Gastrocnemius medialis (tissue), 4 donors: Measurements from ENCODE around the gene MAST2. TPM values are rescaled to one million over a fixed set of nuclear protein-coding genes. Genes with fewer than 3 reads are reported as not detected.
"Not testable (repeated sequence)": the region's sequence is repeated elsewhere in the genome, so short reads cannot be mapped to it uniquely, and the experiment has no call there.

Source experiments
- ATAC-seq, 2 donors: fragments of 150-250 bp; one replicate each; pipeline ENCODE4 v1.9.1; 2016
- DNase-seq, 2 donors: peaks; one replicate each; pipeline ENCODE4 v3.0.0-alpha.2; 2019
- H3K27ac ChIP-seq, 4 donors: fragments of 200-600 bp; sonication (generic); 1 replicate in 1 of 4; 2 replicates in 3 of 4; pipeline ENCODE4 v1.5.1; 2016 to 2018; ENCODE audit warnings: mild to moderate bottlenecking in 2 of 4, moderate library complexity in 1 of 4
- H3K27me3 ChIP-seq, 3 donors: fragments of 200-600 bp; sonication (generic) in 2 of 3; 1 replicate in 1 of 3; 2 replicates in 2 of 3; pipeline versions ENCODE4 v1.5.1 to v1.6.0; 2016 to 2019; ENCODE audit warnings: mild to moderate bottlenecking in 1 of 3, moderate library complexity in 1 of 3
- H3K36me3 ChIP-seq, 2 donors: fragments of 200-600 bp; sonication (generic) in 1 of 2; one replicate each; pipeline ENCODE4 v1.5.1; 2017 to 2018
- H3K4me1 ChIP-seq, 2 donors: fragments of 200-600 bp; sonication (generic) in 1 of 2; one replicate each; pipeline ENCODE4 v1.5.1; 2016 to 2017; ENCODE audit warnings: mild to moderate bottlenecking in 2 of 2
- H3K4me3 ChIP-seq, 4 donors: fragments of 200-600 bp; sonication (generic) in 3 of 4; 1 replicate in 1 of 4; 2 replicates in 3 of 4; pipeline ENCODE4 v1.5.1; 2016 to 2019; ENCODE audit warnings: mild to moderate bottlenecking in 2 of 4
- H3K9me3 ChIP-seq, 3 donors: fragments of 200-600 bp; sonication (generic) in 2 of 3; 1 replicate in 1 of 3; 2 replicates in 2 of 3; pipeline ENCODE4 v1.5.1; 2016 to 2019
- CTCF ChIP-seq, 5 experiments: fragments of 450-650 bp in 3 of 5; fragments of 200-600 bp in 2 of 5; sonication (generic) in 2 of 5; IDR thresholded peaks in 4 of 5; conservative IDR thresholded peaks in 1 of 5; 1 replicate in 4 of 5; 2 replicates in 1 of 5; pipeline ENCODE4 v1.5.1; 2016 to 2019; ENCODE audit warnings: antibody characterized with exemption in 5 of 5, mild to moderate bottlenecking in 3 of 5, moderate library complexity in 3 of 5
- POLR2A ChIP-seq, 2 donors: fragments of 450-650 bp; IDR thresholded peaks; one replicate each; pipeline ENCODE4 v1.6.1; 2017; ENCODE audit warnings: antibody characterized with exemption in 2 of 2, mild to moderate bottlenecking in 2 of 2, moderate library complexity in 2 of 2
- in situ Hi-C, 4 donors: fragments of 200-750 bp; cut with MboI; loops; one replicate each; pipeline versions ENCODE4 v1.15.0 to v1.8.0; 2017; ENCODE audit warnings: low sequenced_read_pairs in 4 of 4
- intact Hi-C: fragments of 100-400 bp; cut with DNase I; formaldehyde crosslinking; loops from one replicate; pipeline ENCODE4 v1.15.1; 2023; ENCODE audit warnings: low total_unique reads
- total RNA-seq, 4 donors: library from RNA; depleted of rRNA; stranded (reverse); fragments of >200 nt; gene quantifications; one replicate each; pipeline versions ENCODE4 v1.1.0 to v1.2.3, GENCODE V29; 2016

MAST2 gene
- total RNA-seq, 4 donors from 2014 or later = 110 to 195 (median 162) TPM

GRCh38 chr1:45833361-45833760, 29.9 kb downstream of the MAST2 start:
- ATAC-seq (no peak), DNase-seq (no peak)
- no peaks in the 10 kb centered on the region for H3K9me3 ChIP-seq
- no peak overlapping the region for H3K27ac ChIP-seq
- H3K27me3 ChIP-seq = no peaks in the 10 kb centered on the region
- peaks cover 0 to 17% of the 10 kb centered on the region in 2 donors for H3K36me3 ChIP-seq
- intact Hi-C loops (no loop called here), in situ Hi-C loops (no loop called here)
- no peaks in the 10 kb centered on the region for H3K4me1 ChIP-seq
- no peak for TF ChIP-seq POLR2A (IDR thresholded peaks at IDR 0.05)
- TF ChIP-seq CTCF (IDR thresholded peaks at IDR 0.05 in 4 of 5, conservative IDR thresholded peaks at IDR 0.05 in 1 of 5) = no peak
- no peak overlapping the region for H3K4me3 ChIP-seq

- ATAC-seq (no peak), DNase-seq (no peak)
- Histone ChIP-seq H3K36me3 (peaks cover 0 to 13% of the 10 kb centered on the region in 2 donors), H3K4me3 (no peak overlapping the region), H3K27me3 (no peaks in the 10 kb centered on the region), H3K4me1 (no peaks in the 10 kb centered on the region), H3K9me3 (no peaks in the 10 kb centered on the region), H3K27ac (no peak overlapping the region)
- no peak for TF ChIP-seq CTCF (IDR thresholded peaks at IDR 0.05 in 4 of 5, conservative IDR thresholded peaks at IDR 0.05 in 1 of 5)
- TF ChIP-seq POLR2A (IDR thresholded peaks at IDR 0.05) = no peak
- intact Hi-C loops = no loop called here
- in situ Hi-C loops = no loop called here
These were observed 31.3 kb downstream of the MAST2 start for GRCh38 chr1:45834689-45835088.

- H3K4me3 ChIP-seq = no peak overlapping the region
- peaks cover 5 to 11% of the 10 kb centered on the region in 2 donors for H3K4me1 ChIP-seq
- in situ Hi-C loops = no loop called here
- peaks cover 0 to 6% of the 10 kb centered on the region in 2 donors for H3K36me3 ChIP-seq
- ATAC-seq = no peak
- no peaks in the 10 kb centered on the region for H3K27me3 ChIP-seq
- H3K27ac ChIP-seq = no peak overlapping the region
- DNase-seq = no peak
- TF ChIP-seq POLR2A (IDR thresholded peaks at IDR 0.05) (no peak), CTCF (IDR thresholded peaks at IDR 0.05 in 4 of 5, conservative IDR thresholded peaks at IDR 0.05 in 1 of 5) (no peak)
- intact Hi-C loops = no loop called here
- no peaks in the 10 kb centered on the region for H3K9me3 ChIP-seq
These were observed 33.0 kb downstream of the MAST2 start for GRCh38 chr1:45836451-45836850.

- H3K27me3 ChIP-seq, in situ Hi-C loops, DNase-seq, ATAC-seq, H3K27ac ChIP-seq, H3K4me3 ChIP-seq, intact Hi-C loops, H3K36me3 ChIP-seq, H3K9me3 ChIP-seq: not testable (repeated sequence)
- H3K4me1 ChIP-seq = peaks cover 5 to 14% of the 10 kb centered on the region in 2 donors
These were observed 33.4 kb downstream of the MAST2 start for GRCh38 chr1:45836861-45837260.

- H3K27me3 ChIP-seq, intact Hi-C loops, H3K4me3 ChIP-seq, H3K36me3 ChIP-seq, ATAC-seq, DNase-seq, H3K9me3 ChIP-seq, in situ Hi-C loops, H3K27ac ChIP-seq: not testable (repeated sequence)
- H3K4me1 ChIP-seq = peaks cover 5 to 16% of the 10 kb centered on the region in 2 donors
These were observed 34.9 kb downstream of the MAST2 start for GRCh38 chr1:45838322-45838721.

GRCh38 chr1:45840704-45841103, 37.3 kb downstream of the MAST2 start:
- DNase-seq (no peak), ATAC-seq (peak; percentile 71 to 81)
- Histone ChIP-seq H3K27me3 (no peaks in the 10 kb centered on the region), H3K4me1 (peaks cover 5 to 18% of the 10 kb centered on the region in 2 donors), H3K9me3 (no peaks in the 10 kb centered on the region), H3K27ac (peak overlapping the region in 3 of 4 donors; percentile 6 to 39 (median 29)), H3K4me3 (no peak overlapping the region), H3K36me3 (no peaks in the 10 kb centered on the region)
- intact Hi-C loops = no loop called here
- in situ Hi-C loops = no loop called here
- TF ChIP-seq POLR2A (IDR thresholded peaks at IDR 0.05) (no peak), CTCF (IDR thresholded peaks at IDR 0.05 in 4 of 5, conservative IDR thresholded peaks at IDR 0.05 in 1 of 5) (no peak)
